ENCODE measurements around the gene IP6K2.

- TF ChIP-seq EZH2 (IDR thresholded peaks at IDR 0.05; ENCODE audit: borderline replicate concordance, control insufficient read depth, low read depth, low read length) (no peak), JUNB (IDR thresholded peaks at IDR 0.05) (no peak), POLR2A (IDR thresholded peaks at IDR 0.05; ENCODE audit: low read depth, low read length) (peak; percentile 50), NFXL1 (IDR thresholded peaks at IDR 0.05; ENCODE audit: borderline replicate concordance) (no peak), CTCF (IDR thresholded peaks at IDR 0.05 in 2 of 3, conservative IDR thresholded peaks at IDR 0.05 in 1 of 3; ENCODE audit: control insufficient read depth in 2 of 3, extremely low read depth in 1 of 3, insufficient read depth in 1 of 3, low read depth in 3 of 3, low read length in 3 of 3) (no peak), ZNF274 (IDR thresholded peaks at IDR 0.05; ENCODE audit: insufficient read depth, insufficient read length) (no peak), ETV6 (conservative IDR thresholded peaks at IDR 0.05 in 1 of 2, IDR thresholded peaks at IDR 0.05 in 1 of 2; ENCODE audit: borderline replicate concordance in 1 of 2, low read depth in 1 of 2) (no peak)
These were observed 27.6 kb downstream of the IP6K2 start for GRCh38 chr3:48689384-48689783.

All from GM12878 (cell line).